Astrocyte (in vitro differentiated cells and primary cell): ENCODE measurements around the gene TAGLN2. TPM values are rescaled to one million over a fixed set of nuclear protein-coding genes. Genes with fewer than 3 reads are reported as not detected.

ENCODE experiments used
- DNase-seq: peaks from one replicate; pipeline ENCODE4 v3.0.0-alpha.2; 2010; ENCODE audit warnings: low read depth
- FAIRE-seq: peaks from 2 replicates; lab custom pipeline; 2011; peaks lifted over from hg19 to GRCh38; lab: Jason Lieb, UNC
- H2AFZ ChIP-seq: 2 replicates; pipeline ENCODE4 v1.6.0; 2012; ENCODE audit warnings: low read depth, low read length, inconsistent platforms
- H3K27ac ChIP-seq: 2 replicates; pipeline ENCODE4 v1.5.1; 2011; ENCODE audit warnings: low read depth, low read length, inconsistent platforms
- H3K27me3 ChIP-seq: 2 replicates; pipeline ENCODE4 v1.6.0; 2011; ENCODE audit warnings: low read length, inconsistent platforms; ENCODE audit not compliant: insufficient read depth
- H3K36me3 ChIP-seq: 2 replicates; pipeline ENCODE4 v1.5.1; 2011; ENCODE audit warnings: low read length, inconsistent platforms; ENCODE audit not compliant: insufficient read depth
- H3K4me1 ChIP-seq: 2 replicates; pipeline ENCODE4 v1.5.1; 2011; ENCODE audit warnings: low read length, inconsistent platforms; ENCODE audit not compliant: insufficient read depth
- H3K4me2 ChIP-seq: 2 replicates; pipeline ENCODE4 v1.6.0; 2012; ENCODE audit warnings: low read length, inconsistent platforms
- H3K4me3 ChIP-seq: 2 replicates; pipeline ENCODE4 v1.5.1; 2011; ENCODE audit warnings: low read depth, mild to moderate bottlenecking, low read length, inconsistent platforms; ENCODE audit not compliant: insufficient read depth
- H3K79me2 ChIP-seq: 2 replicates; pipeline ENCODE4 v1.6.0; 2012; ENCODE audit warnings: mild to moderate bottlenecking, low read length, inconsistent platforms; ENCODE audit not compliant: insufficient read depth
- H3K9ac ChIP-seq: 2 replicates; pipeline ENCODE4 v1.6.0; 2012; ENCODE audit warnings: mild to moderate bottlenecking, low read length, inconsistent platforms
- H3K9me3 ChIP-seq: 2 replicates; pipeline ENCODE4 v1.5.1; 2012; ENCODE audit warnings: low read depth, mild to moderate bottlenecking, low read length, inconsistent platforms; ENCODE audit not compliant: insufficient read depth
- H4K20me1 ChIP-seq: 2 replicates; pipeline ENCODE4 v1.6.0; 2012; ENCODE audit warnings: low read length, inconsistent platforms; ENCODE audit not compliant: insufficient read depth
- H3K27ac Mint-ChIP-seq: one replicate; pipeline ENCODE4 v1.8.0; 2021; ENCODE audit warnings: mild to moderate bottlenecking, mixed read lengths; ENCODE audit not compliant: unreplicated experiment
- H3K27me3 Mint-ChIP-seq: one replicate; pipeline ENCODE4 v1.8.0; 2021; ENCODE audit warnings: low read depth, mixed read lengths; ENCODE audit not compliant: unreplicated experiment
- H3K36me3 Mint-ChIP-seq: one replicate; pipeline ENCODE4 v1.8.0; 2021; ENCODE audit warnings: low read depth, mixed read lengths; ENCODE audit not compliant: unreplicated experiment
- H3K4me1 Mint-ChIP-seq: one replicate; pipeline ENCODE4 v1.8.0; 2021; ENCODE audit warnings: low read depth, mixed read lengths; ENCODE audit not compliant: unreplicated experiment
- H3K4me3 Mint-ChIP-seq: one replicate; pipeline ENCODE4 v1.8.0; 2021; ENCODE audit warnings: mild to moderate bottlenecking, moderate library complexity, mixed read lengths; ENCODE audit not compliant: unreplicated experiment
- H3K9me3 Mint-ChIP-seq: one replicate; pipeline ENCODE4 v1.8.0; 2021; ENCODE audit warnings: mild to moderate bottlenecking, mixed read lengths; ENCODE audit not compliant: unreplicated experiment
- CTCF ChIP-seq: IDR thresholded peaks from 2 replicates; pipeline ENCODE4 v1.5.1; 2011; ENCODE audit warnings: low read depth, mild to moderate bottlenecking, inconsistent platforms, low read length, moderate library complexity; ENCODE audit not compliant: insufficient read depth
- EZH2 ChIP-seq: IDR thresholded peaks from 2 replicates; pipeline ENCODE4 v1.6.1; 2012; ENCODE audit warnings: mild to moderate bottlenecking, low read length, inconsistent platforms; ENCODE audit not compliant: insufficient read depth
- total RNA-seq: library from RNA; stranded (reverse); gene quantifications from 2 replicates; pipeline ENCODE4 v1.2.1, GENCODE V29; 2021

Gene TAGLN2
- total RNA-seq, 1 donor from 2014 or later, result 688 TPM

DNA sequence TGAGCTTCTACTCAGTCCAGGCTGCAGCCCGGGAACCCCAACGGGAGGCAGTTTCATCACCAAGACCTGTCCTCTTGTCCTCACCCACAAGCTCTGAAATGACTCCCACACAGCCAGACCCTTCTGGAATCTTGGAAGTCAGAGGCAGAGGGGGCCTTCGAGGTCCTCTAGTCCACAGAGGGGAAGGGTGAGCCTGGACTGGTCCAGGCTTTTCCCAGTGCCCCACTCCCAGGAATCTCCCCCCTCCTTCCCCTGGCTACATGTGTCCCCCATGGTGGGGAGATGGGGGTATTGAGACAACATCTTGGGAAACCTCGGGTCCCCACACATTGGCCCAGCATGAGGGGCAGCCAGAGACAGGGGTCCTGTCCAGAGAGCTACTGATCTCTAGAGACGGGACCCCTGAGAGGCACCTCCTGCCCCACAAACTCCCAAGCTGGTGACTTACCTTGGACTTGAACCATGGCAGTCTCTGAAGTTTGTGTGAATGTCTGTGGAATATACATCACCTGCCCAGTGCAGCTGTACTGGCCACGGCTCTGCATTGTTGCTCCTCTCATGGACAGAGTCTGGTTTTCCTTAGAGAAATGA, 48.1 kb upstream of the TAGLN2 start:
- H3K36me3 Mint-ChIP-seq, result no peaks in the 10 kb centered on the region
- H3K4me2 ChIP-seq, result no peak overlapping the region
- FAIRE-seq (no peak), DNase-seq (no peak)
- H4K20me1 ChIP-seq, result no peaks in the 10 kb centered on the region
- H3K4me3 ChIP-seq, result no peak overlapping the region
- no peaks in the 10 kb centered on the region for H3K4me1 ChIP-seq
- TF ChIP-seq EZH2 (no peak), CTCF (no peak)
- no peak overlapping the region for H3K9ac ChIP-seq
- H3K27ac Mint-ChIP-seq, result no peak overlapping the region
- peaks cover 18% of the 10 kb centered on the region for H3K27me3 Mint-ChIP-seq
- H3K27me3 ChIP-seq, result peaks cover 12% of the 10 kb centered on the region
- H3K4me3 Mint-ChIP-seq, result no peak overlapping the region
- H3K36me3 ChIP-seq, result no peaks in the 10 kb centered on the region
- H3K9me3 ChIP-seq, result no peaks in the 10 kb centered on the region
- no peaks in the 10 kb centered on the region for H3K79me2 ChIP-seq
- H2AFZ ChIP-seq, result no peak overlapping the region
- peaks cover 3% of the 10 kb centered on the region for H3K9me3 Mint-ChIP-seq
- peaks cover 1% of the 10 kb centered on the region for H3K4me1 Mint-ChIP-seq
- no peak overlapping the region for H3K27ac ChIP-seq

GRCh38 chr1:159972443-159973205, 47.3 kb upstream of the TAGLN2 start:
- DNase-seq, result no peak
- H3K4me3 ChIP-seq, result no peak overlapping the region
- Mint-ChIP-seq H3K4me3 (no peak overlapping the region), H3K27ac (no peak overlapping the region), H3K36me3 (no peaks in the 10 kb centered on the region), H3K9me3 (peaks cover 3% of the 10 kb centered on the region), H3K4me1 (peaks cover 1% of the 10 kb centered on the region), H3K27me3 (peaks cover 16% of the 10 kb centered on the region)
- H3K27ac ChIP-seq, result no peak overlapping the region
- no peak overlapping the region for H2AFZ ChIP-seq
- H4K20me1 ChIP-seq, result no peaks in the 10 kb centered on the region
- H3K36me3 ChIP-seq, result no peaks in the 10 kb centered on the region
- H3K4me2 ChIP-seq, result no peak overlapping the region
- TF ChIP-seq CTCF (no peak), EZH2 (no peak)
- H3K9ac ChIP-seq, result no peak overlapping the region
- H3K79me2 ChIP-seq, result no peaks in the 10 kb centered on the region
- H3K9me3 ChIP-seq, result no peaks in the 10 kb centered on the region
- H3K27me3 ChIP-seq, result peaks cover 8% of the 10 kb centered on the region
- no peaks in the 10 kb centered on the region for H3K4me1 ChIP-seq
- FAIRE-seq, result no peak

DNA sequence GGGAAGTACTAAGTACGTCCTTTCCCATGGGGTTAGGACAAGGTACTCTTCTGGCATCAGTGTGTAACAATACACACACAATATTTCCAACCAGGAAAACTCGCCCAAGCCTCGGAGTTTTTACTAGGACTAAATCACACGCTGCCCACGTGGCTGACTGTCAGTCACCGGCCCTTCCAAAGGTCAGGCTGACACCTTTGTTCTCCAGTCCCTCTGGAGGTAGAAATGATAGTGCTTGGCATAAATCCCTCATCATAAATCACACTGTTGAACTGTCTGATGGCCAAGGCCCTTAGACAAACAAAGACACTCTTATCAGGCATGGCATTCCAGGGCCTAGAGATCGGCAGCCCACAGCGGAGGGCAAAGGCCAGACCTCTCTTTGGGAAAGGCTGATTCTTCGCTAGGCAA, 45.6 kb upstream of the TAGLN2 start:
- H3K27ac Mint-ChIP-seq, result no peak overlapping the region
- H3K79me2 ChIP-seq, result no peaks in the 10 kb centered on the region
- H3K9me3 Mint-ChIP-seq, result peaks cover 3% of the 10 kb centered on the region
- no peak overlapping the region for H3K4me3 Mint-ChIP-seq
- no peaks in the 10 kb centered on the region for H3K4me1 ChIP-seq
- peaks cover 8% of the 10 kb centered on the region for H3K27me3 ChIP-seq
- H4K20me1 ChIP-seq, result no peaks in the 10 kb centered on the region
- FAIRE-seq (no peak), DNase-seq (no peak)
- H3K27ac ChIP-seq, result no peak overlapping the region
- H3K36me3 Mint-ChIP-seq, result no peaks in the 10 kb centered on the region
- H3K27me3 Mint-ChIP-seq, result peaks cover 4% of the 10 kb centered on the region
- no peak overlapping the region for H3K4me2 ChIP-seq
- TF ChIP-seq EZH2, result no peak
- no peak for TF ChIP-seq CTCF
- no peaks in the 10 kb centered on the region for H3K9me3 ChIP-seq
- no peak overlapping the region for H3K4me3 ChIP-seq
- no peaks in the 10 kb centered on the region for H3K36me3 ChIP-seq
- peaks cover 1% of the 10 kb centered on the region for H3K4me1 Mint-ChIP-seq
- H3K9ac ChIP-seq, result no peak overlapping the region
- no peak overlapping the region for H2AFZ ChIP-seq
